SH-SY5Y (cell line): ENCODE results near the gene OPN1LW.

Experiments used
- GATA2 ChIP-seq: IDR thresholded peaks from 2 replicates; pipeline ENCODE4 v1.6.1; 2011; ENCODE audit warnings: mild to moderate bottlenecking, low read depth, low read length
- GATA3 ChIP-seq: IDR thresholded peaks from 2 replicates; pipeline ENCODE4 v1.6.1; 2011; ENCODE audit warnings: low read depth, mild to moderate bottlenecking, low read length, moderate library complexity

DNA sequence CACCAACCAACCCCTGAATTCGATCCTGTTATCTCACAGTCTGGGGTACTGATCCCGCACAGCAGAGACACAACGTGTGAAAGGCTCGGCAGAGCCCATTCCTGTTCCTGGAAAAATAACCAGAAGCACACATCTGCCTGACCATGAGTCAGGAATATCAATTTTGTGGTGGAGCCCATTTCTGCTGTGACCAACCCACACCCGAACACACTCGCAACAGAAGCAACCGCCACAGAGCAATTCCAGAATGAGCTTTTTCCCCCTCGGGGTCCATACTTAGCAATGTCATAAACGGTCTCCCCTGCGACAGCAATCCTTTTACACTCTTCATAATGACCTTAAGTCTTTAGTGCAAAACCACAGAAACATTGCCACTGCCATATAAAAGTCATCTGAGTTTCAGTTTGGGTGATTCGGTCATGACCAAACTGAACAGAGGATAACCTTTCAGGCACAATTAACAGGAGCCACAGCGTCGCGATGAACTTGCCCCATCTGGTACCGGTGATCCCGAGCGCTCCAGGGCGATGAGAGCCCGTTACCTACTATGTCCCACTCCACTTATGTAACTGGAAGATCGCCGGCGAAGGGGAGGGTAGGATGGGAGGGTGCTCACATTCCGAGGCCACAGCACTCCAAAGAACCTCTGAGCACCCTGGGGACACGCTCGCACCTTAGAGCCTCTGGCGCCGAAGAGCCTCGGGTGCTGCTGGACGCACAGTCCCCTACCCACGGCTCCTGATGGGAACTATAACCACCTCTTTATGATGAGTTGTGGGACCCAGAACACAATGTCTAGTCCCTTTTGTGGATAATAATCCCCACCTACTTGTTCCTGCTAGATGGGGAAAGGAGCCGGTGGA is 47.7 kb upstream of the OPN1LW start:
- TF ChIP-seq GATA3, result no peak
- no peak for TF ChIP-seq GATA2
